ENCODE measurements around the gene CHRNA3.

CHRNA3 gene

DNA sequence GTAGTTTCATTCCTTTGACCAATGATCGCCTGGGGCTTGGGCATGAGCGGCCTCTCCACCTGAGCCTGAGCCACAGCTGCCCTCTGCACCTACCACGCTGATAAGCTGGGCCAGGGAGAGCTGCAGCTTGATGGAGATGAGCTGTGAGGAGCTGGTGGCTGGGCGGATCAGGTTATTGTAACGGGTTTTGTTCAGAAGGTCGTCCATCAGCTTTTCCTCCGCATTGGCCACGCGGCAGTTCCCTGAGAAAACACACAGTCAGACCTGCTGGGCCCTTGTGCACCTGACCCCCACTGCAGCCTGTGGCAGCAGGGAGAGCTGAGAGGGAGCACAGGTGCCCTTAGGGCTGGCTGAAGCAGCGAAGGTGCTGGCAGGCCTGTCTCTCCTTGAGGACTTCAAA is 14.6 kb upstream of the CHRNA3 start:
- DNase-seq, result no peak

DNA sequence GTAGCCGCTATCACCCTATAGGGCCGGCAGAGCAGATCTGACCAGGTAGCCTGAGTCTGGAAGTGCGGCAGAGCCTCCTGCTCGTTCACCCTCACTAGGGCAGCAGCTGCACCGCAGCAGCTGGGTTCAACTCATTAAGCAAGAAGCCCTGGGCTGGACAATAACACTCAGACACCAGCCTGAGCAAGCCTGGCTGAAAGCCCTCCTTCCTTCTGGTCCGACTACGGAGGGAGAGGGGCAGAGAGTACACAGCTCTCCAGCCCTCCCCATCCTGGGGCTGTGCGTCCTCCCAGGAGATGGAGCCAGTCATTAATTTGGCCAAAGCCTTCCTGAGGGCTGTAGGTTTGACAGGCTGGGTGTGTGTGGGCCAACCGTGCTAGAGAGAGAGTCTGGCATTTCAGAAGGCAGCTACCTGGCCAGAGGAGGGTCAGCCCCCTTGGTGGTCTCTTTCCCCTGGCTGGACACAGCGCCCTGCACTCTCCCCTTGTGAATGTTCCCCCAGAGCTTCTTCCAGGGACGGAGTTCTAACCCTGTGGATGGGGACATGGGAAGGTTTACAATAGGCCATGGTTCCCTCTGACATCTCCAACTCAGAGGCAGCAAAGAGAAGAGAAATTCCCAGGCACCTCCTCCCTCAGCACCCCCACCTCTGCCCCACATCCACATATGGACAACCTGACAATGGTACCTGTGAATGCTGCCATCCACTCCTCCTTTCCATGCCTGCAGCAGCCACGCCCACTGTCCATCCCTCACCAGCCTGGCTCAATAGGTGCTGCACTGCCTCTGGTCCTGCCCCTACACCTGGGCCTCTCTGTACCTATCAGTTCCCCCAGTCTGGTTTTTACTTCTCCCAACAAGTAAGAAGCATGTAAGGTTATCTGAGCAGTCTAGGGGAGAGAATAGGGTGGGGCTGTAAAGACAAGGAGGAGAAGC is 13.7 kb upstream of the CHRNA3 start:
- no peak for DNase-seq

DNA sequence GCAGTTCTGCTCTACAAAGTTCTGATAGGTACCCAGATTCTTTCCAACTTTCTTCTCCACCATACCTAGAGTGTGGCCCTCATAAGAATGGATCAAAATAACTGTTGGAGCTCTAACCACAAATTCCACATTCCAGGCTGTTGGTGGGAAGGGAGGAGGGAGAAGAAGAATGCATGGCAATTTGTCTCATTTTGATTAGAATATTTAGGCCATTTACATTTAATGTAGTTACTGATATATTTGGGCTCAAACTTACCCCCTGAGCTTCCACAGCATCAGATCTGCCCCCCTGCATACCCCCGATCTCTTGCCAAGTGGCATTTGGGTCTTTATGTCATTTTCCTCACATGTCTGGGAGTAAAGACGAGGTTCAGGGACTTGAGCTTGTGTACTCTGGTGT is 12.6 kb upstream of the CHRNA3 start:
- no peak for DNase-seq

DNA sequence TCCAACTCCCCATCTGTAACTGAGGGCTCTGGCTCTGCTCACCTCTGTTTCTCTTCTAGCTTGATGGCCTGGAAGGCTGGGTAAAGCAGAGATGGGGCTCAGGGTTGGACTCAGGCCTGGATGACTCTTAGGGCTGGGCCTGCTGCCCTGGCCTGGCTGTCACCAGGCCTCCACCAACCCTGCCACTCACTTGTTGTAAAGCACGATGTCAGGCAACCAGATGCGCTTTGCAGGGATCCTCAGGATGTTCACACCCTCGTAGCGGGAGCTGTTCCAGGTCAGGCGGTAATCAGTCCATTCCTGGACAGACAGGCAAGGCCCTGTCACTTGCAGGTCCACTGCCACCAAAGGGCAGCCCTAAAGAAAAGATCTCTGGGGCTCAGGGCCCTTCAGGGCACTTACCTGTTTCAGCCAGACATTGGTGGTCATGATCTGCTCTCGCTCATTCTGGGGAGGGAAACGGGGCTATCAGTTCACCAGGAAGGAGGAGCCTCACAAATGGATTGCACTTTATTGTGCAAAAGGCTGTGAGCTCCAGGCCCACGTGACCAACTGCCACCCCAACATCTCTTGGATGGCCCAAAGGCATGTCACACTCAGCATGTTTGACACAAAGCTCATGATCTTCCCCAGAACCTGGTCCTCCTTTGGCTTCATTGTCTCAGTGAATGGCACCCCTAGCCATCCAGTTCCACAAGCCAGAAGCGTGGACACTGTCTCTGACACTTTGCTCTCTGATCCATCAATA is 10.3 kb upstream of the CHRNA3 start:
- DNase-seq, result no peak

DNA sequence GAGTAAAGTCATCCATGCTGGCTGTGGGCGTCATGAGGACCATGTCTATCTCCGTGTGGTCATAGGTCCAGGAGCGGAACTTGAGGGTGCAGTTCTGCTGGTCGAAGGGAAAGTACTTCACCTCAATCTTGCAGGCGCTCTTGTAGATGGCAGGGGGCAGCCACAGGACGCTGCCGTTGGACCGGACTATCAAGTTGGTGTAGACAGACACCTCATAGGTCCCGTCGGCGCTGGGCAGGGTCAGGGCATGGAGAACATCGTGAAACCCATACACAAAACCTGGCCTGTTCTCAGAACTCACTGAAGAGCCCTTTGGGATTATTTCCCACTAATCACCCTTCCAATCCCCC is 8.9 kb upstream of the CHRNA3 start:
- no peak for DNase-seq

DNA sequence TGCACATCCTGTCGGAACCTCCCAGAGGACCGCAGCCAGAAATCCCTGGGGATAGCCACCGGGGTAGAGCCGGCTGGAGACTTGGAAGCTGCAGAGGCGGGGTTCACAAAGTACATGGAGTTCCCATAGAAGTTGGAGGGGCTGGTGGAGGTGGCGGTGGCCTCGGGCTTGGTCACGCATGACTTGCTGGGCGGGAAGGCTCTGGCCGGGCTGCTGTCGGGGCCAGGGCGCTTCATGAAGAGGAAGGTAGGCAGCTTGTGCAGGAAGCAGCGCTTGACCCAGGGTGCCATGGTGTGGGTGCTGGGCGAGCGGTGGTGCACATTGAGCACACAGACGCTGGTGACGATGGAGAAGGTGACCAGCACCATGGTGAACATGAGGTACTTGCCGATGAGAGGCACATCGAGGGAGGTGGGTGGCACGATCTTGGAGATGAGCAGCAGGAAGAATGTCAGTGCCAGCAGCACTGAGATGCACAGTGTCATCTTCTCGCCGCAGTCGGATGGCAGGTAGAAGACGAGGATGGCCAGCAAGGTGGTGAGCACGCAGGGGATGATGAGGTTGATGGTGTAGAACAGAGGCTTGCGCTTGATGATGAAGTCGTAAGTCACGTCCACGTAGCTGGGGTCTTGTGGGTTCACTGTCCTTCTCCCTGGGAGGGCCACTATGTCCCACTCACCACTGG is 8.4 kb upstream of the CHRNA3 start:
- DNase-seq, result no peak

DNA sequence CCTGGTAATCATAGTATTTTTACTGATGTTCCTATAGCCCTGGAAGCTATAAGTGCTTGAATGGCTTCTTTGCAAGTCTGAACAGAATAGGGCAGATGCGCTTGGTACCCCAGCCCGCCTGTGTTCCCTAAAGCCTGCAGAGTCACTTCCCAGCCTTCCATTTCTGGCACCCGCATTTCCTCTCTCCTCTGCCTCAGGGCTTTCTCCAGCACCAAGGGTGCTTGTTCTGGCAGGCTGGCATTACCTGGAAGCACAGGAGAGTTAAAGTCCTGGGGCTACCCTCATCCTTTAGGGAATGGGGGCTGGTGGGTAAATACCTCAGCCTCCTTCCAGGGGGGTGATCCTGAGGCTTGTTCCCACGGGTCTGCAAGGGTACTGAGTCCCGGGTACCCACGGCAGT is 7.4 kb upstream of the CHRNA3 start:
- no peak for DNase-seq

DNA sequence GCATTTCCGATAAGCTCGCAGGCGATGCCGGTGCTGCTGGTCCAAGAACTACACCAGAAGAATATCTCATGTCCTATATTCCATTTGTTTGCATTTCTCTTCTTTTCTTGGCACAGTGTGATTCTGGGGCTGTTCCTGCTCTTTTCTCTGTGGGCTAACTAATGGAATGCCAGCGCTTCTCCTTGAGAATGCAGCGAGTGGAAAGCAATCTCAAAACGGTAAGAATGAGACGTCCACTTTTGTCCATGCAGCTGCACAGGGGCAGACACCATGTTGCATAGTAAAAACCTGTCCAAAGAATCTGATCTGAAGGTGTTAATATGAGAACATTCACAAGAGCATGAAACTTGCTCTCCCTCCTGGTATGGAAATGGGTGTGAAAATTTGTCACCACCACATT is 6.6 kb upstream of the CHRNA3 start:
- DNase-seq, result no peak

DNA sequence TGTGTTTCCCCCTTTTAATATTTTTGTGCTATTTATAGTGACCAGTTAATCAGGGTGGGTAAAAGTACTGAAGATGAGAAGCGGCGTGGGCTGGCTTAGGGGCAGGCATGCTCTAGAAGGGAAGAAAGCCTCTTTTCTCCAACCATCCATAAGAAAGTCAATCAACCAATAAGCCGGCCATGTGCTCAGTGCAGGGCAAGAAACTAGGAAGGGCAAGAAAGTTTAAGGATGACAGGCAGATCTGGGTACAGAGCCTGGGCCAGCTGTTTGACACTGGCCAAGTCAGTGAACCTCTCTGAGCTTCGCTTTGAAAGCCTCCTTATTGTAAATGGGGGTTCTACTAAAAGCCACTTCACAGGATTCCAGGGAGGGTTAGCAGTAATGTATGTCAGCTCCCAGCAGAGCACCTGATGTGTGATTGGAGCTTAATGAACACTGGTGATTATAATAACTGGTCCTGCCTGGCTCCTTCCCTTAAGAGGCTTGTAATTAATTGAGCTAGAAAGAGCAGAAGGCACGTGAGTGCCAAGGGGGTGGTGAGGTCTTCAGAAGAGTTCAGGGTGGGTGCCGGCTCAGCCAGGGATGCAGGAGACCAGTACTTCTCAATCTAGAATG is 5.7 kb upstream of the CHRNA3 start:
- DNase-seq, result no peak

DNA sequence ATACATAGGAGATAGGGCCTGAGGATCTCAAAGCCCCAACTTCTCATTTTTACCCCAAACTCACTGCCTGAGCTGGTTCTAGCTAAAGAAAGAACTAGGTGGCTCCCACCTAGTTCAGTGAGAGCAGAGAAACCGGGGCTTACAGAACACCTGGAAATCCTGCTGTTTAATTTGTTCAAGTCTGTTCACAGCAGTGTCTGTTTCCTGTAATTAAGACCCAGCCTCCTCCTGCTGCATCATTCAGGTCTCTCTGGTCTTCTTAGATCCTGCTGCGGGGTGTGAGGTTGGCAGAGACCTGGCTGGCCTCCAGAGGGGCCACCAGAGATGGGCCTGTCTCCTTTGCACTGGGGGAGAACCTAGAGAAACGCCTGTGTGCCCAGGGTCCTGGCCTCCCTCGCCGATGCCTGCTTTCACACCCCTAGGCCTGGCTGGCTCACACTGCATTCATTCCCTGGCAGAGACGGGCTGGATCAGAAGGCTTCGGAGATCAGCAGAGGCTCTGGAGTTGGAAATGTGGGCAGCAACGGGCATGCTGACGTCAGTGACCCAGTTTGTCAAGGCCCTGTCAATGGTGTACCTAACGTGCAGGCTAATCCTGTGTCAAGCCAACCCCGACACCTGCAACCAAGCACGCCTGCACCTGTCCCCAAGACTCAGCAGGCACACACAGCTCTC is 4.9 kb upstream of the CHRNA3 start:
- DNase-seq, result peak; percentile 17

DNA sequence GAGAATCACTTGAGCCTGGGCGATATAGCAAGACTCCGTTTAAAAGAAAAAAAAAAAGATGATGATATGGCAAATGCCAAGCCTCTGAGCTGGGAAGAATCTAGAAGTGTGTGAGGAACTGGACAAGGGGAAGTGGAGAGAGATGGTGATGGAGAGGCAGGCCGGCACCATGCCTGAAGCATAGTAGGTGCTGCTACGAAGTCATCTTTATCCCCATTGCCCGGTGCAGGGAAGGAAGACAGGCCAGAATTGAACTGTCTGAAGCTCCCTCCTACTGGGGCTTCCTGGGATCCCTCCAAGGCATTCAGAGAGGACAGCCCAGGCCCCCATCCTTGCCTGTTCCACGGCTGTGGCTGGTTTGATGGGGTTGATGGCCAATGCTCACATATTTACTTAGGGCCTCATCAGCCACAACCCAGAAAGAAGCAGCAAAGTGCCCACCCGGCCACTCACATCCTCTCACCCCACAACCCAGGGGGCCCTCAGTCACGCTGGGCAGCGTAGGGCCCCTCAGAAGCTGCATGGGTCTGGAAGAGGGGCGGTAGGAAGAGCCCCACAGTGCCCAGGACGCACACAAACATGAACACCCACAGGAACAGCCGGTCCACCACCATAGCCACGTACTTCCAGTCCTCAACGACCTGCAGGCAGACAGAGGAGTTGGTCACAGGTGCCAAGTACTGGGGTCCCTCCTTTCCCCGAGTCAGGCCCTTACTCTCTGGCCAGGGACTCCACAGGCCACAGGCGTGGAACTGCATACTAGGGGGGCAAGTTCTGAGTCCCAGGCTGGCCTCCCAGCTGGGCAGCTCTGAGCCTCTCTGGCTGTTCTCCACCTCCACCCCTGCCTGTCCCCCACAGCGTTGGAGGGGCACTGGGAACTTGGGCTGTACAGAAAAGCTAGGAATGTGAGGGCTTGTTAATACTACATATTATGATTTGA is 4.1 kb upstream of the CHRNA3 start:
- DNase-seq, result no peak

DNA sequence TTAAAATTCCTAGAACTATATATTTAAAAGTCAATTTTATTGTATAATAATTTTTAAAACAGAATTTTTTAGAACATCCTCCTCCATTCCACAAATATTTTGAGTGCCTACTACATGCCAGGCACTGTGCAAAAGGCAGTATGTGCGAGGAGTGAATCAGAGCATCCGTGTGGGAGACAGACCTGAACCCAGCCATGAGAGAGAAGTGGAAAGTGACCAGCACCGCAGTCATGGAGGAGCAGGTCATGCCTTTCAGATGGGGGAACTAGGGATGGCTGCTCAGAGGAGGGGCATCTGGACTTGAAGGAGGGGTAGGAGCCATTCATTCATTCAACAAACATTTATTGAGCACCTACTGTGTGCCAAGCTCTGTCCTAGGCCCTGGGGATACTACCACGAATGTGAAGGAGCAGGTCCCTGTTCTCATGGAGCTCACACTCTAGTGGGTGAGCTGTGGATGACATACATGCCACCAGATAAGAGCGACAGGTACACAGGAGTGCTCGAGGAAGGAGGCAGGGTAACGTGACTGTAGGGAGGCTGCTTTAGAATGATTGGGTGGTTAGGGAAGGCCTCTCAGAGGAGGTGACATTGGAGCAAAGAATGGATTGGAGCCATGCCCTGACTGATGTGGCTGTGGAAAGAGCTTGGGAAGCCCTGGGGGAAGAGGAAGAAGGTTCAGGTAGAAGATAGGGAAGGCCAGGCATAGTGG is 3.1 kb upstream of the CHRNA3 start:
- no peak for DNase-seq

DNA sequence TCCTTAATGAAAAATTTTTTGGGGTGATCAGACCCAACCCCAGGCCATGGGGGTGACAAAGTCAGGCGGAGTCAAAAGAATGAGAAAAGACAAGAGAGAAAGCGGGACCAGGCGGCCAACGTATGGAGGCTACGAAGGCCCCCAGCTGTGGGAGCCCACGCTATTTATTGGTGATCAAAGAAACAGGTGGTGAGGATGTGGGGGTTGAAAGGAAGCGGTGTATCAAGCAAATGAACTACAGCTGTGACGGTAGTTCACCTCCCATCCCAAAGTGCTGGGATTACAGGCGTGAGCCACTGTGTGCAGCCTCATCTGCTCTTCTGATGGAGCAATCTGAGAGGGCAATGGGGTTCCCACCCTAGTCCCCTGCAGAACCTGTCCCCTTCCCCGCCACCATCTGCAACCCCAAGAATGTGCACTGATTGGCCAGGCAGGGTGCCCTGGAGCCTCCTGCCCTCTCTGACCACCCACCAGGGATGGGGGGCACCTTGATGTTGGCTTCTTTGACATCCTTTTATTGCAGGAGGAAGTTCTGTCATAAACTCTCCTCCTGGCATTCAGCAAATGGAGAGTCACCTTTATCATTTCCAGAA is 1.1 kb upstream of the CHRNA3 start:
- DNase-seq, result no peak

DNA sequence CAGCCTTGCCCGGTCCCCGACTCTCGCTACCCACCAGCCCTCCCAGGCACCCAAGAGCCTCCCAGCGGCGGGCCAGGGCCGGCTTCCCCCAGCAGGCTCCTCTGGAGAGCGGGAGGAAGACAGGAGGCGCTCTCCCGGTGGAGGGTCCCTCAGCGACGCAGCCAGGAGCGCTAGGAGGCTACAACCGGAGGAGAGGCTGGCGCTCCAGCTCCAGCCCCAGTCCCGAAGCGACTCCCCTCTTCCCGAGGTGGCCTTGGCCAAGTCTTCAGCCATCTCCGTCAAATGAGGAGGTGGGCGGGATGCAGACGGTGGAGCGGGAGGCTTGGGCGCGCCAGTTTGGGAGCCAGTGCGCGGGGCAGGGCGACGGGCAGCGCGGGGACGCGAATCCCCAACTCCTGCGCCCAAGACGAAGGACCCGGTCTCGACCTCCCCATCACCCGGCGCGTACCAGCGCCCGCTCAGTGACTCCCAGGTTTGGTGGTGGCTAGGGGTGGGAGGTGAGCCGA is 722 bp downstream of the CHRNA3 start:
- no peak for DNase-seq

DNA sequence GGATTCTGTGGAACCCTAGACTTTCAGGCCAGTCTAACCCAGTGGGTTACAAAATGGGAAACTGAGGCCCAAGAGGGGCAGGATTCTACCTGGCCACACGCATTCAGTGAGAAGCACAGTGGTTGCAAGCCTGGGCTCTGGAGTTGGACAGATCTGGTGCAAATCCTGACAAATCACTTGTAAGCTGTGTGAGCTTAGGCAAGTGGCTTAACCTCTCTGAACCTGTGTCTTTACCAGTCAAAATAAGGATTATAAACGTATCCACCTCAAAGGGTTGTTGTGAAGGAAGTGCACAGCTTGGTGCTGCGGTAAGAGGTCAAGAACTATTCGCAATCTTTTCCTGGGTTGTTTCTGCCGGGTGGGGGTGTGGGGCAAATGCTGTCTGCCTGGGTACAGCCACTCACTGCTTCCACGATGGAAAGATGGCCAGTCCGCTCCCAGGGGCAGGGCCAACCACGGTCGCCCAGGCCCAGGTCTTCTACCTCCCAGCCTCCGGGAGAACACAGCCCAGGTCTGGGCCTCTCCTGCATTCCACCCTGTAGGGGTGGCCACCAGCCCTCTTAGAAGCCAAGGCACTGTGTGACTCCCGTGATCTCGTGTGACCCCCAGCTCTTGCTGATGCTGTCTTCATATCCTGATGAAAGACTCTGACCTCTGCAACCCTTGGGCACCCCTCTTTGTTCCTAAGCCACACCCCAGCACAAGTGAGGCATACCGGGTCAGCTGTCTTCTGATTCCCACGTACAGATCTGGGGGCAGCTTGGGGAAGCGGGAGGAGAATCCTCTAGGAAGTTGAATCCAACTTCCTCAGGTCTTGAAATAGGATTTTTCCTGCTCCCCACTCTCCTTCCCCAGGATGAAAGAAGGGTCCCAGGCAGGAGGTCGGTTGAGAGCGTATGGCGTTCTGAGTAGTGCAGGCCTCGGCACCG is 1.5 kb downstream of the CHRNA3 start:
- no peak for DNase-seq

DNA sequence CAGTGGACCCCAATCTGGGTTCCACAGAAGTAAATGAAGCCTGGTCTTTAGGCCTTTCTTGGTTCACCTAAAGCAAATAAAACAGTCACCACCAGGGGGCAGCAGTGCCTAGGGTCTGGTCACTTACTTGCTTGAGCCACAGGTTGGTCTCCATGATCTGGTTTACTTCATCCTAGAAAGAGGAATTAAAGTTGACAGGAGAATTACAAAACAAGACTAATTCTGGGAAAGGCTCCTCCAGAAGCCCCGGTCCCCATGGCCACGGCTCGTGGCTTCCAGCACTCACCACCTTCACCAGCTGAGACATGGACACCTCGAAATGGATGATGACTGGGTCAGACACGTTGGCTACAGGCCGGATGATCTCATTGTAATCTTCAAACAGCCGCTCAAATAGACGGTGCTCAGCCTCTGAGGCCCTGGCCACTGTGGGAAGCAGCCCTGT is 2.3 kb downstream of the CHRNA3 start:
- peak; percentile 41 for DNase-seq

DNA sequence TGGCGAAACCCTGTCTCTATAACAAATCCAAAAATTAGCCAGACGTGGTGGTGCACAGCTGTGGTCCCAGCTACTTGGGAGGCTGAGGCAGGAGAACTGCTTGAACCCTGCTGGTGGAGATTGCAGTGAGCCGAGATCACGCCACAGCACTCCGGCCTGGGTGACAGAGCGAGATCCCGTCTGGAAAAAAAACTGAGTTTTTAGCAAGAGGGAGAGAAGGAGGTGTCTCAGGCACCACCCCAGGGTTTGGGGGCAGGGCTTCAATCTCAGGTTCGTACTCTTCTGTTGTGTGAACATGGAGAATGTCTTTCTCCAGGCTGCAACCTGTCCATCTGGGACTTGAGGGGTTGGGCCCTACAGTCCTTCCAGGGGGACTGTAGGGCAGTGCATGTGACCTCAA is 2.7 kb downstream of the CHRNA3 start:
- DNase-seq, result no peak

DNA sequence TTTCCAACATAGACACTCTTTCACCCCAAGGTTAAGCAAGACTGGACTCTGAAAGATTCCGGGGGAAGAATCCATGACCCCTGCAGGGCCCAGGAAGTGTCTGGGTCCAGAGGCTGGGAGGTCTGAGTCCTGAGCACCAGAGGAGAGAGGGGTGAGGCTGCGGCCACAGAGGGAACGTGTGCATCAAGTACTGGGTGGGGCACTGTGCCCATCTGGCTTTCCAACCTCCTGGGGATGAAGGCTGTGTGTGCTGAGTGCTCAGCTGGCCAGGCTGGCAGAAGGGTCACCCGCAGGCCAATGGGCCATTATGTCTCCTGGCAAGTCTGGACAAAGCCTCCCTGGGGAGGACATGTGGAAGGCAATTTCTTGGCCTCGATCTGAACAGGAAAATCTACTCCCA is 3.3 kb downstream of the CHRNA3 start:
- no peak for DNase-seq

DNA sequence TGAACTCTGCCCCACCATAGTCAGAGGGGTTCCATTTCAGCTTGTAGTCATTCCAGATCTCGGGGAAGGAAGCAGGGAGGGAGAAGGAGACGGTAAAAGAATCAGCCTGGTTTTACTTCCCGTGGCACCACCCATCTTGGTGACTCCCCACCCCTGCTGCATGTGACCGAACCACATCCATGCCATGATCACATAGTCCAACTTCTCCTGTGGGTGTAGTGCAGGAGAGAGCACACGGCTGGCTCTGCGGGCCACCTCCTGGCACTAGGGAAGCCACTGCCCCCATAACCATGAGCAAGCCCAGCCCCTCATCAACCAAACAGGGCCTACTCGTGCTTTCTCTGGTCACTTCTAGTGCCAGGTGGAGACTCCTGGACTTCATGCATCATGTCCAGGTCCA is 3.7 kb downstream of the CHRNA3 start:
- no peak for DNase-seq

All from NCI-H2029 (cell line).